Pulmonary artery endothelial cell (primary cell): ENCODE data around the gene GABRG1. TPM values are rescaled to one million over a fixed set of nuclear protein-coding genes. Genes with fewer than 3 reads are reported as not detected.

ENCODE experiments used
- DNase-seq: peaks from one replicate; pipeline ENCODE4 v3.0.0-alpha.2; 2011; ENCODE audit warnings: low read depth, low spot score
- total RNA-seq: library from RNA; depleted of rRNA; stranded (reverse); fragments of >200 nt; gene quantifications from 2 replicates; pipeline ENCODE4 v1.2.3, GENCODE V29; 2014

Gene GABRG1
- not detected in 2 replicates for total RNA-seq

- DNase-seq = no peak
These were observed at the start of gene GABRG1 for GRCh38 chr4:46123913-46124755. TSS of gene GABRG1 (minus strand) at chr4:46124054. CDS start at chr4:46123913, 141 bp downstream.

DNA sequence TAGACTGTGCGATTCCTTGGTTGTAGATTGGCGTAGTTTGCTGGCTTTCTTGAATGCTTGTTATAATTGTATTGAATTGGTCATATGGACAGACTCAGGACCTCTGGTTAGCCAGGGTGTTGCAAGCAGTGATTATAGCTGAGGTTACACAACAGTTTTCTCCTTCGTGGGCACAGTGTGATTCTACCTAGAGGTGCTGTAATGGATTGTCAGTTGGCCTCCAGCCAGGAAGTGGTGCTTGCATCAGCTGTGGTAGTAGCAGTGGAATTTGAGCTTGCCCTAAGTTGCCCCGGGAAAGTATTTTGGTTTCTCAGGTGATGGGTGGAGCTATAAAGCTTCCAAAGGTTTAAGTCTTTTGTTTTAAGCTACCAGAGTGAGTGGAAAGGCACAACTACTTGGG, 23.1 kb upstream of the GABRG1 start:
- DNase-seq = no peak

DNA sequence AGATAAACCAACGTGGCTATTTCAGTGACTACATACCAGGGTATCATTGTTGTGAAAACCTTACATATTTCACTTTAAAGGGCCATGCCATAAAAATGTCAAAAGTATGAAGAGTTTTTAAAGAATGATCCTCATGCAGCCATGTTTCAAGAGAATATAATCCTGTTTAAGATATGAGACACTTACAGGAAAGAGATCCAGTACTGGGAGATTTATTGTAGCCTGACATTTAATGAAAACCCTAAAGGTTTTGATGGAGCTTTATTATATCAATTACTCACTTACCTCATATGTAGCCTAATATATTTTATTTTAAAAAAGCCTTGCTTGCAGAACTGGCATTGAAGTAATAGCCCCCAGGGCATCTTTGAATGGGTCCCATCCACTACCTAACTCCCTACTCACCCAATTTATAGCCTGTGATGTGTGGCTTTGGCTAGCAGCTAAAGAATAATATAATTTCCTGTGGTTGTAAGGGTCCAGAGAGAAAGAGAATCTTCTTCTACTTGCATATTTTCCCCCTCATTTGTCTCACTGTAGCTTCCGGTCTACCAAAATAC, 7.7 kb upstream of the GABRG1 start:
- DNase-seq = no peak

GRCh38 chr4:46124773-46125413, 1.0 kb upstream of the GABRG1 start:
- no peak for DNase-seq

DNA sequence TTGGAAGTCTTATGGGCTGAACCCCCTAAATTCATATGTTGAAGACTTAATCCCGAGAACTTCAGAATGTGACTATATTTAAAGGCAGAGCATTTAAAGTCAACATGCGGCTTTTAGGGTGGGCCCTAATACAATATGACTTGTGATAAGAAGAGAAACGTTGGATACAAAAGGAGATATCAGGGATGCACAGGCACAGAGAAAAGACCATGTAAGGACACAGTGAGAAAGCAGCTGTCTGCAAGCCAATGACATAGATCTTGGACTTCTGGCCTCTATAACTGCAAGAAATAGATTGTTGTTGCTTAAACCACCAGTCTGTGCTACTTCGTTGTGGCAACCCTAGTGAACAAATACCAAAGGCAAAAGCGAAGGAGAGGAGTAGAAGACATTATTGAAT, 42.2 kb downstream of the GABRG1 start:
- no peak for DNase-seq

DNA sequence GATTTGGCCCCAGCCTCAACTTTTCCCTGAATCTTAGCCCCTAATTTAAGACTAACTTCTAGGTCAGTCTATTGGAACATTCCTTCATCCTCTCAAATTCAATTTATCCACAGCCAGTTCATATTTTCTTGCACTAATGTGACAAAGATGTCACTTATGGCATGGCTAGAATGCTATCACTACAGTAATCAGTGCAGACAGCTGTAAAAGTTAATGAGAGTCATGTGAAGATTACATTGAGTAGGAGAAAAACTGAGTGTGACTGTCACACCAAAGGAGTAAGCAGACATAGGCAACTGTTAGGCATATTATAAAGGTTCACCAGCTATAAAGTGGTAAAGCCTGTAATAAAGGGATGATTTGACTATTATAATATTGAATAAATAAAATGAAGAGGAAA, 42.6 kb downstream of the GABRG1 start:
- no peak for DNase-seq

- no peak for DNase-seq
These were observed 50.1 kb downstream of the GABRG1 start for GRCh38 chr4:46073778-46074177.

GRCh38 chr4:46051392-46051791, 72.5 kb downstream of the GABRG1 start:
- DNase-seq = no peak

DNA sequence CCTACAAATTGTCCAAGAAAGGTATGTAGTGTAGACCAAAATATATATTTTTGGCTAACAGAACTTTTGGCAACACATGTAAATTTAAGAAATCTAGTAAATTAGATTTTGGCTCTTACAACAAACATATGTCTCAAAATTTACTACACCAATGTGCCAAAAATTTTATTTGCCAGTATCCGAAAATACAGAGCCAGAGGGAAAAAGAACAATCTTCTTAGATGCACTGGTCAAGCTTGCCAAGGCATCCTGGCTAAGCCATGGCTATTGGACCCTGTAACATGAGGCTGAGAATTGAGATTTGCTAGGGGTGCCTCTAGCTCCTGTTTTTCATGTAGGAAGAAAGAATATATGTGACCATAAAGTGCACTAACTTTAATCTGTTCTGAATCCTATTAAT, 91.8 kb downstream of the GABRG1 start:
- no peak for DNase-seq

- DNase-seq = no peak
These were observed 107.5 kb downstream of the GABRG1 start for GRCh38 chr4:46016306-46016705.

DNA sequence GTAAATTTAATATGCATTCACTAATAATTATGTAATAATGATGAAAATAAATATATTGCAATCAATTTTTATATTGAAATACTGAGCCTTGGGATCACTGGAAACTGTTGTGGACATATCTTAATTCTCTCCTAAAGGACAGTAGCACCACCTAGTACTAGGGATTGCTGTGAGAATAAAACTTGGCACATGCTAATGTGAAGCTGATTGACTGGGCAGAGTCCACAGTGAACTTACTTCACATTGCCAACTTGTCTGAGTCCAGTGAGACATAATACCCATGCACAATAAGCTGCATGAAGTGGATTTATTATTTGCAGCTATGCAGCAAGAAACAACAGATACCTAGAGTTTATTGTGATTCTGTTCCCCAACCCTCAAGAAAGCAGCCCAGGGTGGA, 131.1 kb downstream of the GABRG1 start:
- no peak for DNase-seq

GRCh38 chr4:45989775-45990174, 134.1 kb downstream of the GABRG1 start:
- DNase-seq = no peak

- DNase-seq = no peak
These were observed 136.0 kb downstream of the GABRG1 start for GRCh38 chr4:45987858-45988257.
